GM23338 (cell line): Measurements from ENCODE around the gene RHOG. TPM values are rescaled to one million over a fixed set of nuclear protein-coding genes. Genes with fewer than 3 reads are reported as not detected.
A peak's percentile ranks its signal among the peaks of the same experiment; 100 is the strongest.

Experiments used
- ATAC-seq: fragments of 200-7000 bp; cut with Tn5 transposase; 3 replicates; pipeline ENCODE4 v1.9.1; 2020
- DNase-seq: peaks from one replicate; pipeline ENCODE4 v3.0.0-alpha.2; 2015; ENCODE audit warnings: low spot score
- H2AFZ ChIP-seq: fragments of 200-600 bp; sonication (generic); 2 replicates; pipeline ENCODE4 v1.8.0; 2016; ENCODE audit warnings: antibody characterized with exemption, mild to moderate bottlenecking, moderate library complexity
- H3F3A ChIP-seq: fragments of 200-600 bp; sonication (generic); replicated peaks from 2 replicates; pipeline ENCODE4 v1.8.0; 2017; ENCODE audit warnings: antibody characterized with exemption, mixed run types, low read depth
- H3K27ac ChIP-seq: fragments of 200-600 bp; sonication (generic); 2 replicates; pipeline ENCODE4 v1.6.1; 2016; ENCODE audit warnings: low read depth
- H3K27me3 ChIP-seq: fragments of 200-600 bp; sonication (generic); 2 replicates; pipeline ENCODE4 v1.8.0; 2016; ENCODE audit warnings: mild to moderate bottlenecking, mixed run types, moderate library complexity; ENCODE audit not compliant: insufficient read depth
- H3K36me3 ChIP-seq: fragments of 200-600 bp; sonication (generic); 2 replicates; pipeline ENCODE4 v1.8.0; 2016; ENCODE audit warnings: mild to moderate bottlenecking; ENCODE audit not compliant: insufficient read depth
- H3K4me1 ChIP-seq: fragments of 200-600 bp; sonication (generic); 2 replicates; pipeline ENCODE4 v1.8.0; 2016; ENCODE audit warnings: mild to moderate bottlenecking, moderate library complexity; ENCODE audit not compliant: insufficient read depth
- H3K4me2 ChIP-seq: fragments of 200-600 bp; sonication (generic); 2 replicates; pipeline ENCODE4 v1.7.1; 2017; ENCODE audit warnings: mixed run types
- H3K4me3 ChIP-seq: fragments of 200-600 bp; sonication (generic); 2 replicates; pipeline ENCODE4 v1.6.1; 2016; ENCODE audit warnings: mixed run types
- H3K79me2 ChIP-seq: fragments of 200-600 bp; sonication (generic); replicated peaks from 2 replicates; pipeline ENCODE4 v1.8.0; 2017; ENCODE audit warnings: mild to moderate bottlenecking; ENCODE audit not compliant: insufficient read depth
- H3K9me2 ChIP-seq: fragments of 200-600 bp; sonication (generic); 2 replicates; pipeline ENCODE4 v1.8.0; 2017; ENCODE audit not compliant: insufficient read depth
- H4K20me1 ChIP-seq: fragments of 200-600 bp; sonication (generic); replicated peaks from 2 replicates; pipeline ENCODE4 v1.8.0; 2017; ENCODE audit warnings: mild to moderate bottlenecking; ENCODE audit not compliant: insufficient read depth
- H3K27ac Mint-ChIP-seq: 2 replicates; pipeline ENCODE4 v1.8.0; 2020; ENCODE audit warnings: inconsistent platforms, mild to moderate bottlenecking, moderate library complexity, mixed read lengths
- H3K27me3 Mint-ChIP-seq: 3 replicates; pipeline ENCODE4 v1.8.0; 2022; ENCODE audit warnings: low read depth, mild to moderate bottlenecking, moderate library complexity, mixed read lengths, inconsistent platforms; ENCODE audit not compliant: insufficient read depth, poor library complexity
- H3K36me3 Mint-ChIP-seq: 3 replicates; pipeline ENCODE4 v1.8.0; 2021; ENCODE audit warnings: low read depth, mild to moderate bottlenecking, inconsistent platforms, moderate library complexity, mixed read lengths
- H3K4me1 Mint-ChIP-seq: 3 replicates; pipeline ENCODE4 v1.8.0; 2020; ENCODE audit warnings: mild to moderate bottlenecking, inconsistent platforms, mixed read lengths
- H3K4me3 Mint-ChIP-seq: 3 replicates; pipeline ENCODE4 v1.8.0; 2021; ENCODE audit warnings: moderate library complexity, mild to moderate bottlenecking, inconsistent platforms, mixed read lengths
- H3K9me3 Mint-ChIP-seq: 3 replicates; pipeline ENCODE4 v1.8.0; 2020; ENCODE audit warnings: moderate library complexity, mild to moderate bottlenecking, inconsistent platforms, mixed read lengths
- CREB1 ChIP-seq: fragments of 250-450 bp; sonication (Bioruptor Pico); IDR thresholded peaks from 2 replicates; pipeline ENCODE4 v1.5.0; 2020; ENCODE audit warnings: low read depth, mild to moderate bottlenecking, moderate library complexity
- ETS1 ChIP-seq: IDR thresholded peaks from 2 replicates; pipeline ENCODE4 v1.6.1; 2016; ENCODE audit warnings: antibody characterized with exemption
- EZH2 ChIP-seq: fragments of 200-600 bp; sonication (generic); IDR thresholded peaks from one replicate; pipeline ENCODE4 v1.8.0; 2017; ENCODE audit warnings: antibody characterized with exemption, mild to moderate bottlenecking, low read depth; ENCODE audit not compliant: unreplicated experiment
- EZH2phosphoT487 ChIP-seq: fragments of 200-600 bp; sonication (generic); IDR thresholded peaks from one replicate; pipeline ENCODE4 v1.8.1; 2018; ENCODE audit warnings: antibody characterized with exemption; ENCODE audit not compliant: unreplicated experiment
- JUNB ChIP-seq: IDR thresholded peaks from one replicate; pipeline ENCODE4 v1.6.1; 2016; ENCODE audit warnings: antibody characterized with exemption; ENCODE audit not compliant: unreplicated experiment
- NANOG ChIP-seq: IDR thresholded peaks from 2 replicates; pipeline ENCODE4 v1.6.1; 2016; ENCODE audit warnings: antibody characterized with exemption, borderline replicate concordance
- POLR2AphosphoS5 ChIP-seq: IDR thresholded peaks from 2 replicates; pipeline ENCODE4 v1.6.1; 2016; ENCODE audit warnings: antibody characterized with exemption, low read depth
- STAT1 ChIP-seq: IDR thresholded peaks from one replicate; pipeline ENCODE4 v1.6.1; 2016; ENCODE audit warnings: antibody characterized with exemption; ENCODE audit not compliant: unreplicated experiment
- ZNF114 ChIP-seq: fragments of 250-450 bp; sonication (Bioruptor Pico); IDR thresholded peaks from 2 replicates; pipeline ENCODE4 v1.5.0; 2020; ENCODE audit warnings: mild to moderate bottlenecking, moderate library complexity
- ZNF331 ChIP-seq: fragments of 250-450 bp; sonication (Bioruptor Pico); IDR thresholded peaks from 2 replicates; pipeline ENCODE4 v1.5.0; 2020; ENCODE audit warnings: low read depth, mild to moderate bottlenecking, moderate library complexity
- polyA plus RNA-seq: library from polyadenylated mRNA; unstranded; fragments of >200 nt; fragmentation: Nextera tagmentation; extraction: Ambion mirVana; gene quantifications from 2 replicates; pipeline ENCODE4 v1.2.1, GENCODE V29; 2016
- total RNA-seq: library from RNA; depleted of rRNA; stranded (reverse); fragments of >200 nt; shearing (Covaris generic); gene quantifications from 2 replicates; pipeline ENCODE4 v1.2.3, GENCODE V29; 2014
- TF ChIP-seq, protein P1 (sequence below), 2 experiments: fragments of 200-600 bp in 1 of 2; sonication (generic) in 1 of 2; conservative IDR thresholded peaks; 2 replicates each; pipeline versions ENCODE4 v1.5.1 to v1.6.1; 2016 to 2017; ENCODE audit warnings: antibody characterized with exemption in 2 of 2, low read depth in 2 of 2, mild to moderate bottlenecking in 2 of 2, moderate library complexity in 1 of 2

RHOG gene
- total and polyA plus RNA-seq, 2 experiments from 2014 or later, result 26.3 to 38.6 TPM

DNA sequence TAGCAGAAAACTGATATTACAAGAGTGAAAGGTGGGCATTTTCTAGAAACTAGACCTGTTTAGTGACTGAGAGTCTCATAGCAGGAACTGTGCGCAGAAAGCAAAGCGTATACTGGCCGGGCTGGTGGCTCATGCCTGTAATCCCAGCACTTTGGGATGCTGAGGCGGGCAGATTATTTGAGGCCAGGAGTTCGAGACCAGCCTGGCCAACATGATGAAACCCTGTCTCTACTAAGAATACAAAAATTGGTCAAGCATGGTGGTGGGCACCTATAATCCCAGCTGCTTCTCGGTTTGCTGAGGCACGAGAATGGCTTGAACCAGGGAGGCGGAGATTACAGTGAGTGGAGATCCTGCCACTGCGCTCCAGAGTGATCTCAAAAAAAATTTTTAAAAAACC, 41.6 kb downstream of the RHOG start (continued):
- TF ChIP-seq ETS1 (no peak), NANOG (no peak), ZNF331 (CRISPR knock-in tag) (no peak), STAT1 (no peak), JUNB (no peak), EZH2 (no peak), ZNF114 (CRISPR knock-in tag) (no peak), EZH2phosphoT487 (no peak)
- TF ChIP-seq, protein P1, sequence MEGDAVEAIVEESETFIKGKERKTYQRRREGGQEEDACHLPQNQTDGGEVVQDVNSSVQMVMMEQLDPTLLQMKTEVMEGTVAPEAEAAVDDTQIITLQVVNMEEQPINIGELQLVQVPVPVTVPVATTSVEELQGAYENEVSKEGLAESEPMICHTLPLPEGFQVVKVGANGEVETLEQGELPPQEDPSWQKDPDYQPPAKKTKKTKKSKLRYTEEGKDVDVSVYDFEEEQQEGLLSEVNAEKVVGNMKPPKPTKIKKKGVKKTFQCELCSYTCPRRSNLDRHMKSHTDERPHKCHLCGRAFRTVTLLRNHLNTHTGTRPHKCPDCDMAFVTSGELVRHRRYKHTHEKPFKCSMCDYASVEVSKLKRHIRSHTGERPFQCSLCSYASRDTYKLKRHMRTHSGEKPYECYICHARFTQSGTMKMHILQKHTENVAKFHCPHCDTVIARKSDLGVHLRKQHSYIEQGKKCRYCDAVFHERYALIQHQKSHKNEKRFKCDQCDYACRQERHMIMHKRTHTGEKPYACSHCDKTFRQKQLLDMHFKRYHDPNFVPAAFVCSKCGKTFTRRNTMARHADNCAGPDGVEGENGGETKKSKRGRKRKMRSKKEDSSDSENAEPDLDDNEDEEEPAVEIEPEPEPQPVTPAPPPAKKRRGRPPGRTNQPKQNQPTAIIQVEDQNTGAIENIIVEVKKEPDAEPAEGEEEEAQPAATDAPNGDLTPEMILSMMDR (conservative IDR thresholded peaks at IDR 0.05; ENCODE audit: low read depth in 2 of 2), result no peak

GRCh38 chr11:3797329-3798090, 43.2 kb downstream of the RHOG start, which contains the start of gene NUP98:
TSS of gene NUP98 (minus strand) at chr11:3797554. CDS start at chr11:3782117, 15,437 bp downstream.
- DNase-seq, result peak; percentile 99
- peaks cover 16% of the 10 kb centered on the region; the same call in 2 of the 3 replicates for H3K4me1 Mint-ChIP-seq
- peak within 1 kb of the TSS; percentile 97 for H3K27ac Mint-ChIP-seq
- peak within 1 kb of the TSS; percentile 80; the same call in 1 of the 2 replicates for H2AFZ ChIP-seq
- H3K4me1 ChIP-seq, result peaks cover 12% of the 10 kb centered on the region; the same call in 1 of the 2 replicates
- no peaks in the 10 kb centered on the region for H3K27me3 ChIP-seq
- peak within 1 kb of the TSS; percentile 94 for H3K4me2 ChIP-seq
- no peaks in the 10 kb centered on the region for H3K9me2 ChIP-seq
- peaks cover 7% of the 10 kb centered on the region for H3K27me3 Mint-ChIP-seq
- no peaks in the 10 kb centered on the region; the same call in 2 of the 3 replicates for H3K9me3 Mint-ChIP-seq
- peaks cover 36% of the 10 kb centered on the region for H4K20me1 ChIP-seq
- peaks cover 8% of the 10 kb centered on the region; the same call in 1 of the 2 replicates for H3F3A ChIP-seq
- peak within 1 kb of the TSS; percentile 98 for H3K4me3 Mint-ChIP-seq
- H3K36me3 Mint-ChIP-seq, result peaks cover 27% of the 10 kb centered on the region
- peak within 1 kb of the TSS; percentile 89 for H3K4me3 ChIP-seq
- peak within 1 kb of the TSS; percentile 95 for H3K27ac ChIP-seq
- no peak for TF ChIP-seq EZH2
- TF ChIP-seq POLR2AphosphoS5, result peak; percentile 98
- TF ChIP-seq ZNF114 (CRISPR knock-in tag), result no peak
- TF ChIP-seq ETS1, result peak; percentile 47; the same call in 1 of the 2 replicates
- peak; percentile 99 for TF ChIP-seq CREB1 (CRISPR knock-in tag)
- H3K36me3 ChIP-seq, result peaks cover 18% of the 10 kb centered on the region
- peaks cover 47% of the 10 kb centered on the region for H3K79me2 ChIP-seq
- ATAC-seq, result peak; percentile 94
